ENCODE data around the gene NXPE1. TPM values are rescaled to one million over a fixed set of nuclear protein-coding genes. Genes with fewer than 3 reads are reported as not detected.

Gene NXPE1
- total RNA-seq, 1 experiment from 2014 or later: not detected

- DNase-seq (ENCODE audit: low read depth, low spot score) (no peak), ATAC-seq (no peak)
- no peak overlapping the region for H2AFZ ChIP-seq (ENCODE audit: low read depth, low read length, poor library complexity, severe bottlenecking)
- no peak overlapping the region for H3K4me2 ChIP-seq (ENCODE audit: low read length)
- intact Hi-C loops (cut with micrococcal nuclease): no loop called here
- ChIA-PET CTCF (no interaction called here), POLR2A (no interaction called here), RAD21 (ENCODE audit: low non-redundant PET in 1 of 2, low total read pairs in 2 of 2, uncharacterized antibody in 2 of 2, unreplicated experiment in 2 of 2) (no interaction called here)
- no peaks in the 10 kb centered on the region for H3K27me3 ChIP-seq (ENCODE audit: insufficient read depth, low read length)
- H3K9ac ChIP-seq (ENCODE audit: low read length): no peak overlapping the region
- no peaks in the 10 kb centered on the region for H3K9me2 ChIP-seq (ENCODE audit: insufficient read depth)
- H4K20me1 ChIP-seq (ENCODE audit: insufficient read depth): no peaks in the 10 kb centered on the region
- no peaks in the 10 kb centered on the region for H3K9me3 ChIP-seq (ENCODE audit: control insufficient read depth in 1 of 2, insufficient read depth in 1 of 2, low read depth in 1 of 2, low read length in 2 of 2)
- no peaks in the 10 kb centered on the region for H3K36me3 ChIP-seq (ENCODE audit: control insufficient read depth in 1 of 2, insufficient read depth in 2 of 2, low read length in 2 of 2)
- H3K4me1 ChIP-seq (ENCODE audit: control insufficient read depth in 1 of 2, insufficient read depth in 2 of 2, low read length in 2 of 2): no peaks in the 10 kb centered on the region
- H3K4me3 ChIP-seq (replicated peaks in 1 of 2; ENCODE audit: low read depth in 1 of 2, low read length in 2 of 2): no peak overlapping the region
- H3K27ac ChIP-seq (ENCODE audit: low read depth, low read length): no peak overlapping the region
- no TSS peak for BruUV-seq (replicated peaks)
- no peak for TF ChIP-seq CEBPB (IDR thresholded peaks at IDR 0.05; ENCODE audit: low read depth)
- no peak for TF ChIP-seq EZH2 (IDR thresholded peaks at IDR 0.05)
- TF ChIP-seq, protein P1, sequence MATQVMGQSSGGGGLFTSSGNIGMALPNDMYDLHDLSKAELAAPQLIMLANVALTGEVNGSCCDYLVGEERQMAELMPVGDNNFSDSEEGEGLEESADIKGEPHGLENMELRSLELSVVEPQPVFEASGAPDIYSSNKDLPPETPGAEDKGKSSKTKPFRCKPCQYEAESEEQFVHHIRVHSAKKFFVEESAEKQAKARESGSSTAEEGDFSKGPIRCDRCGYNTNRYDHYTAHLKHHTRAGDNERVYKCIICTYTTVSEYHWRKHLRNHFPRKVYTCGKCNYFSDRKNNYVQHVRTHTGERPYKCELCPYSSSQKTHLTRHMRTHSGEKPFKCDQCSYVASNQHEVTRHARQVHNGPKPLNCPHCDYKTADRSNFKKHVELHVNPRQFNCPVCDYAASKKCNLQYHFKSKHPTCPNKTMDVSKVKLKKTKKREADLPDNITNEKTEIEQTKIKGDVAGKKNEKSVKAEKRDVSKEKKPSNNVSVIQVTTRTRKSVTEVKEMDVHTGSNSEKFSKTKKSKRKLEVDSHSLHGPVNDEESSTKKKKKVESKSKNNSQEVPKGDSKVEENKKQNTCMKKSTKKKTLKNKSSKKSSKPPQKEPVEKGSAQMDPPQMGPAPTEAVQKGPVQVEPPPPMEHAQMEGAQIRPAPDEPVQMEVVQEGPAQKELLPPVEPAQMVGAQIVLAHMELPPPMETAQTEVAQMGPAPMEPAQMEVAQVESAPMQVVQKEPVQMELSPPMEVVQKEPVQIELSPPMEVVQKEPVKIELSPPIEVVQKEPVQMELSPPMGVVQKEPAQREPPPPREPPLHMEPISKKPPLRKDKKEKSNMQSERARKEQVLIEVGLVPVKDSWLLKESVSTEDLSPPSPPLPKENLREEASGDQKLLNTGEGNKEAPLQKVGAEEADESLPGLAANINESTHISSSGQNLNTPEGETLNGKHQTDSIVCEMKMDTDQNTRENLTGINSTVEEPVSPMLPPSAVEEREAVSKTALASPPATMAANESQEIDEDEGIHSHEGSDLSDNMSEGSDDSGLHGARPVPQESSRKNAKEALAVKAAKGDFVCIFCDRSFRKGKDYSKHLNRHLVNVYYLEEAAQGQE (IDR thresholded peaks at IDR 0.05; ENCODE audit: low read depth): no peak
- TF ChIP-seq RAD21 (IDR thresholded peaks at IDR 0.05; ENCODE audit: low read depth): no peak
- TF ChIP-seq ATF3 (IDR thresholded peaks at IDR 0.05): no peak
- no peak for TF ChIP-seq CTCF (IDR thresholded peaks at IDR 0.05 in 2 of 3, conservative IDR thresholded peaks at IDR 0.05 in 1 of 3; ENCODE audit: borderline replicate concordance in 1 of 3, insufficient read depth in 1 of 3, low read depth in 2 of 3, low read length in 2 of 3)
- TF ChIP-seq CBX3 (IDR thresholded peaks at IDR 0.05; ENCODE audit: low read depth): no peak
- TF ChIP-seq, protein P2, sequence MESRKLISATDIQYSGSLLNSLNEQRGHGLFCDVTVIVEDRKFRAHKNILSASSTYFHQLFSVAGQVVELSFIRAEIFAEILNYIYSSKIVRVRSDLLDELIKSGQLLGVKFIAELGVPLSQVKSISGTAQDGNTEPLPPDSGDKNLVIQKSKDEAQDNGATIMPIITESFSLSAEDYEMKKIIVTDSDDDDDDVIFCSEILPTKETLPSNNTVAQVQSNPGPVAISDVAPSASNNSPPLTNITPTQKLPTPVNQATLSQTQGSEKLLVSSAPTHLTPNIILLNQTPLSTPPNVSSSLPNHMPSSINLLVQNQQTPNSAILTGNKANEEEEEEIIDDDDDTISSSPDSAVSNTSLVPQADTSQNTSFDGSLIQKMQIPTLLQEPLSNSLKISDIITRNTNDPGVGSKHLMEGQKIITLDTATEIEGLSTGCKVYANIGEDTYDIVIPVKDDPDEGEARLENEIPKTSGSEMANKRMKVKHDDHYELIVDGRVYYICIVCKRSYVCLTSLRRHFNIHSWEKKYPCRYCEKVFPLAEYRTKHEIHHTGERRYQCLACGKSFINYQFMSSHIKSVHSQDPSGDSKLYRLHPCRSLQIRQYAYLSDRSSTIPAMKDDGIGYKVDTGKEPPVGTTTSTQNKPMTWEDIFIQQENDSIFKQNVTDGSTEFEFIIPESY (IDR thresholded peaks at IDR 0.05; ENCODE audit: extremely low read depth, insufficient replicate concordance, low read length): no peak
- TF ChIP-seq ELF1 (IDR thresholded peaks at IDR 0.05; ENCODE audit: borderline replicate concordance, low read depth): no peak
- no peak for TF ChIP-seq ZNF274 (IDR thresholded peaks at IDR 0.05; ENCODE audit: low read depth, low read length)
- no peak for TF ChIP-seq MAX (IDR thresholded peaks at IDR 0.05)
- TF ChIP-seq TCF7L2 (IDR thresholded peaks at IDR 0.05; ENCODE audit: borderline replicate concordance, extremely low read depth, insufficient read depth, insufficient read length): no peak
- TF ChIP-seq EZH2phosphoT487 (IDR thresholded peaks at IDR 0.05; ENCODE audit: borderline replicate concordance): no peak
- no peak for TF ChIP-seq SRF (IDR thresholded peaks at IDR 0.05; ENCODE audit: low read depth)
- no peak for TF ChIP-seq JUND (IDR thresholded peaks at IDR 0.05)
- TF ChIP-seq SIN3A (IDR thresholded peaks at IDR 0.05; ENCODE audit: low read depth): no peak
- no peak for TF ChIP-seq YY1 (IDR thresholded peaks at IDR 0.05; ENCODE audit: extremely low read depth, insufficient replicate concordance, low read depth, low read length)
- no peak for TF ChIP-seq POLR2A (IDR thresholded peaks at IDR 0.05; ENCODE audit: borderline replicate concordance, extremely low read depth, insufficient read depth, insufficient read length)
- TF ChIP-seq POLR2AphosphoS5 (IDR thresholded peaks at IDR 0.05; ENCODE audit: low read depth, low read length): no peak
- TF ChIP-seq FOSL1 (IDR thresholded peaks at IDR 0.05; ENCODE audit: low read depth): no peak
- no peaks in the 10 kb centered on the region for H3K79me2 ChIP-seq (ENCODE audit: insufficient read depth, low read length)
Observed at GRCh38 chr11:114594703-114595102, 35.0 kb upstream of the NXPE1 start.
